GM13976 (cell line): ENCODE data around the gene ZNF608.

Source experiments
- DNase-seq: peaks from one replicate; pipeline ENCODE4 v3.0.0; 2012; ENCODE audit warnings: low spot score
- in situ Hi-C: fragments of 300-500 bp; cut with MboI; formaldehyde crosslinking; loops from one replicate; pipeline ENCODE4 v1.12.0; 2022; ENCODE audit warnings: low sequenced_read_pairs, mixed read lengths, inconsistent platforms; ENCODE audit not compliant: unreplicated experiment
- TF ChIP-seq, protein P1 (sequence below): IDR thresholded peaks from 2 replicates; pipeline ENCODE4 v1.5.1; 2012; ENCODE audit warnings: borderline replicate concordance, mild to moderate bottlenecking; ENCODE audit not compliant: insufficient read depth; ENCODE audit errors: extremely low read depth, missing control alignments, control extremely low read depth

The ZNF608 gene

GRCh38 chr5:124737651-124738050, 8.8 kb downstream of the ZNF608 start:
- in situ Hi-C loops: no loop called here
- no peak for DNase-seq
- TF ChIP-seq, protein P1, sequence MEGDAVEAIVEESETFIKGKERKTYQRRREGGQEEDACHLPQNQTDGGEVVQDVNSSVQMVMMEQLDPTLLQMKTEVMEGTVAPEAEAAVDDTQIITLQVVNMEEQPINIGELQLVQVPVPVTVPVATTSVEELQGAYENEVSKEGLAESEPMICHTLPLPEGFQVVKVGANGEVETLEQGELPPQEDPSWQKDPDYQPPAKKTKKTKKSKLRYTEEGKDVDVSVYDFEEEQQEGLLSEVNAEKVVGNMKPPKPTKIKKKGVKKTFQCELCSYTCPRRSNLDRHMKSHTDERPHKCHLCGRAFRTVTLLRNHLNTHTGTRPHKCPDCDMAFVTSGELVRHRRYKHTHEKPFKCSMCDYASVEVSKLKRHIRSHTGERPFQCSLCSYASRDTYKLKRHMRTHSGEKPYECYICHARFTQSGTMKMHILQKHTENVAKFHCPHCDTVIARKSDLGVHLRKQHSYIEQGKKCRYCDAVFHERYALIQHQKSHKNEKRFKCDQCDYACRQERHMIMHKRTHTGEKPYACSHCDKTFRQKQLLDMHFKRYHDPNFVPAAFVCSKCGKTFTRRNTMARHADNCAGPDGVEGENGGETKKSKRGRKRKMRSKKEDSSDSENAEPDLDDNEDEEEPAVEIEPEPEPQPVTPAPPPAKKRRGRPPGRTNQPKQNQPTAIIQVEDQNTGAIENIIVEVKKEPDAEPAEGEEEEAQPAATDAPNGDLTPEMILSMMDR: no peak

DNA sequence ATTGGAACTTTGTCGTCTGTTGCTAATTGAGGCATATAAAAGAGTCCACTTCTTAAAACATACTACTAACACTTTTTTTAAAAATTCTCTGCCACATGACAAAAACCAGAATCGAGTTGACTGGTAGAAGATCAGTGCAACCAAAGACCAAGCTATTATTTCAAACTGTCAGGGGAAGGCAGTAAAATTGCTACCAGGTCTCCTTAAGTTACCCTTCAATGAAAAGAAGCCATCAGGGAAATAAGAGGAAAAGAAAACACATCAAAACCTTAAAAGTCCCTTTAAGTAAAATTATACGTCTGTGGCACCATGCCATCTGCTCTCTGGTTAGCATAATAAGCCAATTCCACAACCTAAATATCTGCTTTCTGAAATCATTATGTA, 9.6 kb downstream of the ZNF608 start:
- TF ChIP-seq, protein P1: no peak
- no peak for DNase-seq
- in situ Hi-C loops: no loop called here

GRCh38 chr5:124736082-124736804, 10.2 kb downstream of the ZNF608 start:
- DNase-seq: no peak
- TF ChIP-seq, protein P1: no peak
- in situ Hi-C loops: no loop called here

DNA sequence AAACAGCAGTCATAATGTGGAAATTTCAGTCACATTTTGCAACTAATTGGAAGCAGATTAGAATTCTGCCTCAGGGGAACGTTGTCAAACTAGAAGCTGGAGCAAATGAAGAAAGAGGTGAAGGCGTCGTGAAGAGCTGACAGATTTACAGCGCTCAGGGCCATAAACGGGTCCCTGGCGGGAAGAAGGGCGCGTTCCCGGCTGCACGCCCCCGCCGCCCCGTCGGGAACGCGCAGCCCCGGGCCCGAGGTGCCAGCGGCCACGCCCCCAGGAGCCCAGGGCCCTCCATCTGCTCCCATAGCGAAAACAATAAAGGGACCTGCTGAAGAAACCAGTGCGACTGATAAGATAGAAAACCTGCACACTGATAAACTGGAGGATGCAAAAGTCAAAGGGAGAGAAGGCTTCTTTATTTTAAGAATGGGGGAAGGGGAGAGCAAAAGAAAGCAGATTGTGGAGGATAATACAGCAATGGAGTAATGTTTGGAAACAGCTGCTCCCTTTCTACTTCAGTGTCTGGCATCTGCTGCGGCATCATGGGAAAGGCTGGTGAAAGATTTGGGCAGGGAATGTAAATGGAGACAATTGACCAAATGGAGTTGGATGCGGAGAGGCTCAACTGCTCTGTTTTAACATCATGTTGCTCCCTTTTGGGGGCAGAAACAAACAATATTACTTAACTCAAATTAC, 11.1 kb downstream of the ZNF608 start:
- TF ChIP-seq, protein P1: no peak
- no peak for DNase-seq
- in situ Hi-C loops: no loop called here

DNA sequence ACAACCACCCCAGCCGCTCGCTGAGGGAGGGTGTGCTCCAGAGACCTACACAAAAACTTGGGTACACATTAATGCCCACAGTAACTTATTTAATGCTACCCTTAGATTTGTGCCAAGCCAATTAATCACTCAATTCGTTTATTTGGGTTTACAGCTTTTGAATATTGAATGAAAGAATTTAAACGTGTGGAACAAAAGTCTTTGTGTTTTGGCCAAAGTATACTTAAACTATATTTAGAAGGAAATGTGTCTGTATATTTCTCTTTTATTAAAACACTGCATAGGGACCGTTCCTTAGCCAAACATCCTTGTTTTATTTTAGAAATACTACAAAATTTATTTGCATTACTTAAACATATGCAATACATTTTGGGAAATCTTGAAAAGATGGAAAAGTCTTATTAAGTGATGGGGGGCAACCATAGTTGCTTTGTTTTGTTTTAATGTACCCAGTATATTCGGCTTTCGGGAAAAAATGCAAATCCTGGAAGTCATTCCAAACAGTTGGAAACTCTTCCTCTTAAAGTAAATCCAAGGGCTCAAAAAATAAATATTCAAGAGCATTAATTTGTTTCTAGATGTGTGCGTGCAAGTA, 11.8 kb downstream of the ZNF608 start:
- TF ChIP-seq, protein P1: no peak
- in situ Hi-C loops: no loop called here
- DNase-seq: no peak

GRCh38 chr5:124733329-124733650, 13.1 kb downstream of the ZNF608 start:
- in situ Hi-C loops: no loop called here
- no peak for DNase-seq
- TF ChIP-seq, protein P1: no peak
